G401.6 (cell line): ENCODE measurements around the gene TAOK3.
"Not testable (repeated sequence)": the region's sequence is repeated elsewhere in the genome, so short reads cannot be mapped to it uniquely, and the experiment has no call there.

Experiments
- FAIRE-seq: peaks from 2 replicates; lab custom pipeline; 2012; peaks lifted over from hg19 to GRCh38; lab: Jason Lieb, UNC

The TAOK3 gene

DNA sequence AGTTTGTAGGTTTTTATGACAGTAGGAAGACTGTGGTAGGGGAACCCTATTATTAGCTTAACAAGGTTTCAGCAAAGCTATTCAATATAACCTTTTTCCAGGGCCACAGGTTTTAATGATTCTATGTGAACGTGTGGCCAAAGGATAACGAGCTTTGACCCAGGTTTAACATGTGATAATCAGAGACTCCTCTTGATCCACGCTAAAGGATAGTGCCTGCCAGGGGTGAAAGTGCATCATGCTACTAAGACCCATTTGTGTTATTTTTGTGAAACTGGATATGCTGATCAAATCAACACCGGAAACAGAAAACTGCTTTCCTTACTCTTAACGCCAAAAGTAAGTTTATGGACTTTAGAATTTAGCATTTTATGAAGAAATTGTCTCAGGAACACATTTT, 909 bp upstream of the TAOK3 start:
- no peak for FAIRE-seq

DNA sequence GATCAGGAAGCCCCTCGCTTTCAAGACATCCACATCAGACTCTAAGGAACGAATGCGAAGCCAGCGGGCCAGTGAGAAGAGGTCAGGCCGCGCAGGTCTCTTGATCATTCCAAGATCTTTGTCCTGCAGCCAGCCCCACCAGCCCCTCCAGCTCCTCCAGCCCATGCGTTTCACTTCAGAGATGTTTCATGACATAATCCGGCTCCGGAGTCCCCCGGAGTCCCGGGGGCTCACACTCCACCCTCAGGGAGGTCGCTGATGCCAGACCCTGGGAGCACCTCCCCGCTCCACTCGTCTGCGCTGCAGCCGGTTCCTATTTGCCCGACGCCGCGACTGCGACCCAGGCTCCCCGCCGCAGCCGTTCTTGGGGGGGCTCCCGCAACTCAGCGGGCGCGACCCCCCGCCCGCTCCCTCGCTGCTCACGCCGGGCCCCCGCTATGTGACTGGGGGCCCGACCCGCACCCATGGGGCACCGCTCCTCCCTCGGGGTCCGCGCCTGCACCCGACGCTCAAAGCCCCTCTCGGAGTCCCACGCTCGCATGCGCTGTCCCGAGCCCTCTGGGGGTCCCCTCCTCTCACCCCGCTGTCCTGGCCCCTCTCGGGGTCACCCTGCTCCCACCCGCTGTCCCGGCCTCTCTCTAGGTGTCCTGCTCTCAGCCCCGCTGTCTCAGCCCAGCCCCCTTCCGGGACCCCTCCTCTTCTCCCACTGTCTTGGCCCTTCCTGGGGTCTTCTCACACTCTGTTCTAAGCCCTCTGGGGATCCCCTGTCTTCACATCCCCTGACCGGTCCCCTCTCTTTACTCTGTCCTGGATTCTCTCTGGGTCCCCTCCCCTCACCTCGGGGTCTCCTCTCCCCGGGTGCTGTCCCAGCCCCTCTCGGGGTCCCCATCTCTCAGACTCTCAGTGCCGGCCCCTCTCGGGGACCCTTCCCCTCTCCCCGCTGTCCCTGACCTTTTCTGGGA, 1.1 kb downstream of the TAOK3 start:
- no peak for FAIRE-seq

DNA sequence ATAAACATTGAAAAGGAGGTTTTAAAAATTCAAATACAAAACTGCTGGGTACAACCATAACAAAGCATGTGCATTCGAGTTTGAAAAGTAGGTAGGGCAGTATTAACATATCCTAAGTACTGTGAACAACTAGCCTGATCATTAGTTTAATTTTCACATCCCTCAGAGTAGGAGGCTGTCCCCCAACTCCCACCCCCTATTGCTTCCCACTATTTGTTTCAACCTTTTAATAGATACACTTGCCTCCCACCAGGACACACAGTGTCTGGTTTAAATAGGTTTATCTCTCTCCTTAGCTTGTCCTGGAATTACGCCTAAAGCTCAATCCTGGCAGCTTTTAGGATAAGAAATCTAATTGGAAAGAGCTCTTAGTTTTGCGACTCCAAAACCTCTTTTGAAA, 2.1 kb downstream of the TAOK3 start:
- no peak for FAIRE-seq

DNA sequence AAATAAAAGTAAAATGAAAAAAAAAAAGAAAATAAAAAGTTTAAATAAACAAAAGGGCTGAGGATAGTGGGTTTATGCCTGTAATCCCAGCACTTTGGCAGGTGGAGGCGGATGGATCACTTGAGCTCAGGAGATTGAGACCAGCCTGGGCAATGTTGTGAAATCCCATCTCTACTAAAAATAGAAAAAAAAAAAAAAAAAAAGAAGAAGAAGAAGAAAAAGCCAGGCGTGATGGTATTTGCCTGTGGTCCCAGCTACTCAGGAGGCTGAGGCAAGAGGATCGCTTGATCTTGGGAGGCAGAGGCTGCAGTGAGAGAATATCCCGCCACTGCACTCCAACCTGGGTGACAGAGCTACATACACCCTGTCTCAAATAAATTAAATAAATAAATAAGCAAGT, 3.9 kb downstream of the TAOK3 start:
- FAIRE-seq, result no peak

DNA sequence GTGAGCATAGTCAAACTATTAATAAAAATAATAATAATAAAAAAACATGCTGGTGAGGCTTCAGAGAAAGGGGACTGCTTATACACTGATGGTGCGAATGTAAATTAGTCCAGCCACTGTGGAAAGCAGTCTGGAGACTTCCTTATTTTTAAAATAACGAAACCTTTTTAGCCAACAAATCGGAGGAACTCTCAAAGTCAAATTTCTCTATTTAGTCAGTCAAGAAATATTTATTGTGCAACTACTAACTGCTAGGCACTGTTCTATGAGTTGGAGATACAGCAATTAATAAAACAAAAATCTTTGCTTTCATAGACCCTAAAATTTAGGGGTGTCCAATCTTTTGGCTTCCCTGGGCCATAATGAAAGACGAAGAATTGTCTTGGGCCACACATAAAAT, 10.8 kb downstream of the TAOK3 start:
- no peak for FAIRE-seq

DNA sequence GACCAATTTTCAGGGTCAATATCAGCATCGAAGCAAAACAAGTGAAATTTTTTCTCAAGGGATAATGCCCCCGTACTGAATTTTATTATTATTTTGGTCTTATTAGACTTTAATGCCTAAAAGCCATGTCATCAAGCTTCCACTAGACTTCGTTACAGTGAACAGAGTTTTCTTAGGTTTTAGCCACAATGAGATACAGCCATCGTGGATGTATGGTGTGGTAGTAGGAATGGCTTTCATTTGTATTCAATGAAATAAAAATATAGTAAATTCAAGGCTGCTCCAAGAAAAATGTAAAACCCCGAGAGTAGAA, 11.7 kb downstream of the TAOK3 start:
- no peak for FAIRE-seq

DNA sequence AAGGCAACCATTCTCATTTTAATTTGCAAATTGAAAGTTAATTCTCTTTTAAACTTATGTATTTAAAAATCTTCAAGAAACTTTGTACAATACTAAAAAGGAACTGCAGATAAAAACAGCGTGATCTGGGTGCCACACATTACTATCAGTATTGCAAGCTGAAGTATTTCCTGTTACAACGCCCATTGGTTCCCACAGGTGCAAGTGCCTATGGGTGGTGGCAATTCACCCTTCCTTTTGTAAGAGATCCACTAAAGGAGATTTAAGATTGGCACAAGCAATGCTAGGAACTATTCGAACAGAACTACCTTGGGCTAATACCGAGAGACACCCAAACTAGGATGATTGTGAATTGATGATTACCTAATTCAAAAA, 13.2 kb downstream of the TAOK3 start:
- no peak for FAIRE-seq

DNA sequence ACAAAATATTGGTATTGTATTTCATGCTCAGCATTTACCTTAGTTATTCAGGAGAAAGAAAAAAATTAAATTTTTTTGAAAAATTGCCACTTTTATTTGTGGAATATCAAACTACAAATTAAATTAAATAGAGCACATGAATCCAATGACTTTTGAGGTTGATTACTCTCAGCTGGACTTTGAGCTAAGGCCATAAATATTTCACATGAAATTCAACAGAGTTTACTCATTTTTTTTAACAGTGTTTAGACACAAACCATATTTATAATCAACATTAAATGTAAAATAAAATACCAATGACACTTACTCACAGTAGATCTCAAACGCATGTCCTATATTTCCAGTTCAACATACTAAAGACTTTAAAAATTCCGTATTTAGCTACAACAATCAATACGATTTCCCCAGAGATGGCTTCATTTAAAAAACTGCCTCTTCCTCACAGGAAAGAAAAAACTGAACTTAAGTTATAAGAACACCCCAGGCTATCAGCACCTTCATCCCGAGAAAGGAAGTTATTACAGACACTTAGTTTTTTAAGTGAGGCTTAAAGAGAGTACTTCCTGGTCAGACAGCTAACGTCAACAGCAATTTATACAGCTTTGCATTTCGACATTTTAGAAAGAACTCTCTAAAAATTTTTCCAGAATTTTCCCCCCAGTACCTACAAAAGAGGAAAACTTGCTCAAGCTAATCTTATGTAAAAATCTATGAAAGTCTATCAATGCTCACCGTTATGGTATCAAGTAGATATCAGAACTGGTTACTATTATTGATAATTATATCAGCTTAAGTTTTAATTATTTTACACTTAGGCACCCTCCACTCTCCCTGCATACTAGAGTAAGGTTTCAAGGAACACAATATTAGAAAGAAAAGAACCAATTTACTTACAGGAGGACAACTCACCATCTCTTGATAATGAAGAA, 13.8 kb downstream of the TAOK3 start:
- FAIRE-seq, result peak; percentile 3

DNA sequence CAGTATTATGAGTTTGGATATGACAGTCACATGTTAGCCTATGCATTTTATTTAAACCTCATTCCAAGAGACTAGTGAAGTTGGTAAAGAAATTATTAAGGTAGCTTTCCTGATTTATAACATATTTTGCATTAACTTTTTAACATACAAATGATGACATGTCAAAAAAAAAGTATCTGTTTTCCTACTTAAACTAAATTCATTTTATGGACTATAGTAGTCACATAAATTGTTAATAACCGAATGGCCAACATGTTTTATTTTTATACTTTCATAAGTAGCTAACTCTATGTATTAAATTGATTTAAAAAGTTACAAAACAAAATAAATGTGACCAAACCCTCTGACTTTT, 14.7 kb downstream of the TAOK3 start:
- peak; percentile 56 for FAIRE-seq

DNA sequence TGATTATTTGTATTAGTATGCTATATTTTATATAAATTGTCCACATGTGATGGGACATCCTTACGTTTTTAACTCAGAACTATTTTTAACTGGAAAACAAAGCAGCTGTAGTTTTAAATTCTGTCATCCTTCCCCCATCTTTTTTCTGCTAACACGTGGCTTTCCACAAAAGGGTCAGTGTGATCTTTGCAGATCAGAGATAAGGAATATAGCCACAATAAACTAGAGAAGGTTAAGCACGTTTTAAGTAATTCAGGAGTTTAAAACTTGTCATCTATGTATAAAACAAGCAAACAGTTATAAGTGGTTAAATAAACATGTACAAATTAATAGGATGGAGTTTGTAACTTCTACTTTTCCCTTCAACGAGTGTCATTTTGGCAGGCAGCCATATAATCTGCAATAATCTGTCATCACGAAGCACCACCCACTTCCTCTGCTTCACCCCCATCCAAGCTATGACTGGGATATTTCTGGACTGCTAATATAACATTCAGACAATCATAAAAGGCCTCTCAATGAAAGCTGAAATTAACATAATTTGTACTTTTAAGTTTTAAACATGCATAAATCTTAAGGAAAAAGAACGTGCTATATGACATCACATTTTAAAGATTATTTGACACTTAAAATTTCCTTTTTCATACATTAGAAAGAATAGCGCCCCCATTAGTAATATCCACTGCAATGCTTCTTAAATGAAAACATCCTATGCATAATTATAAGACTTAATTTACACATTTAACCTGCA, 15.3 kb downstream of the TAOK3 start:
- FAIRE-seq, result no peak

DNA sequence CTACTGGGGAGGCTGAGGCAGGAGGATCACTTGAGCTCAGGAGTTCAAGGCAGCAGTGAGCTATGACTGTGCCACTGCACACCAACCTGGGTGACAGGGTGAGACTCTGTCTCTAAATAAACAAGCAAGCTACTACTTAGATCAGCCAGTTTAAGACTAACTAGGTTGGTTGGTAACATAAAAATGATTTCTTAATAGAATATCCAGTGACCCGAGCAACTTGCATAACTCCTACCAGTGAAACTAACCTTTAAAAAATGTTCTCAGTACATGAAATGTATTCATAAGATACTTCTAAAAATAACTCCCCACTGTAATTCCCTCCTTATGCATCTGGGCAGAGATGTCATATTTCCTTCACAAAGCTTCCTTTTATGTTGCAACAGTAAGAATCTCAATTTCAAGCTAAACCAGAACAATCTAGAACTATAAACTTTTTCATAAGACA, 15.9 kb downstream of the TAOK3 start:
- no peak for FAIRE-seq

DNA sequence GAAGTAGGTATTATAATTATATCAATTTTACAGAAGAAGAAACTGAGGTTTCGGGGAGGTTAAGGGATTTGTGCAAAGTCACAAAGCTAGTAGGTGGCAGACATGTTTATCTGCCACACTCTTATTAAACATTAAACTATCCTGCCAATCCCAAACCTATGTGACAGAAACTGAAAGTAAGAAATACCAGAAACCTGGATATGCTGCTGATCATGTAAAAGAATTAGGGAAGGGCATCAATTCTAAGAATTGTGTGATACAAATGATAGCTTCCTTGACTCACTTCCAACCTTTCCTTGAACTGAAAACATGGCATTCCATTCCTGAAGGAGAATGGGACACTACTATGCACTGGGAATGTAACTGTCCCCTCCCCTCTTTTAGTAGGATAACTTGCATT, 16.9 kb downstream of the TAOK3 start:
- no peak for FAIRE-seq

DNA sequence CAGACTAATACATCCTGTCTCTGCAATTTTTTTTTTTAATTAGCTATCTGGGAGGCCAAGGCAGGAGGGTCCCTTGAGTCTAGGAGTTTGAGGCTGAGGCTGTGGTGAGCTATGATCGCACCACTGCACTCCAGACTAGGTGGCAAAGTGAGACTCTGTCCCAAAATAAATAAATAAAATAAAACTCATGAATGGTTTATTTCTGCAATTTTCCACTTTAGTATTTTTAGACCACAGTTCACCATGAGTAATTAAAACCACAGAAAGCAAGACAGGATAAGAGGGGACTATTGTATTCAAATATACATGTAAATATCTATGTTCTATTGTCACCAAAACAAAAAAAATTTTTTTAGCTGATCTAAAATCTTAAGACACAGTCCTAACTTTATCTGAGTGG, 17.8 kb downstream of the TAOK3 start:
- FAIRE-seq, result no peak

DNA sequence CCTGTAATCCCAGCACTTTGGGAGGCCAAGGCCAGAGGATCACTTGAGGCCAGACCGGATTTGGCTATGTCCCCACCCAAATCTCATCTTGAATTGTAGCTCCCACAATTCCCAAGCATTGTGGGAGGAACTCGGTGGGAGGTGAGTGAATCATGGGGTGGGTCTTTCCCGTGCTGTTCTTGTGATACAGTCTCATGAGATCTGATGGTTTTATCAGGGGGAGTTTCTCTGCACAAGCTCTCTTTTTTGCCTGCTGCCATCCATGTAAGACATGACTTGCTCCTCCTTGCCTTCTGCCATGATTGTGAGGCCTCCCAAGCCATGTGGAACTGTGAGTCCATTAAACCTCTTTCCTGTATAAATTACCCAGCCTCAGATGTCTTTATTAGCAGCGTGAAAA, 18.2 kb downstream of the TAOK3 start:
- not testable (repeated sequence) for FAIRE-seq

DNA sequence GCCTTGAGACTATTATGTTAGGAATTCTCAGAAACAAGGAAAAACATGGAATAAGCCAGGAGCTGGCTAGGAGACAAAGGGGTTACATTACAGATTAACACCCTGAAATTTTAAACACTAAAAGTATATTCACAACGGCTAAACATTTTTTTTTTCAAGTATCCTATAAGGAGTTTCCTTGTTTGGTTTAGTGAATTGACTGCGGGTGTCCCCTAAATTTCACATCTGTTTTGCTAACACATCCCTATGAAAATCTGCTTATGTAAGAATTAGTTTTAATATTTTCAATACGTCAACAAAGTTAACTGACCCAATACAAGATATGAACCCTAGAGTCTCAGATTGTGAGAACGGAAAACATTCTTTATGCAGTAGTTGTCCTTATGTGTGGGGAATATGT, 19.0 kb downstream of the TAOK3 start:
- FAIRE-seq, result no peak

DNA sequence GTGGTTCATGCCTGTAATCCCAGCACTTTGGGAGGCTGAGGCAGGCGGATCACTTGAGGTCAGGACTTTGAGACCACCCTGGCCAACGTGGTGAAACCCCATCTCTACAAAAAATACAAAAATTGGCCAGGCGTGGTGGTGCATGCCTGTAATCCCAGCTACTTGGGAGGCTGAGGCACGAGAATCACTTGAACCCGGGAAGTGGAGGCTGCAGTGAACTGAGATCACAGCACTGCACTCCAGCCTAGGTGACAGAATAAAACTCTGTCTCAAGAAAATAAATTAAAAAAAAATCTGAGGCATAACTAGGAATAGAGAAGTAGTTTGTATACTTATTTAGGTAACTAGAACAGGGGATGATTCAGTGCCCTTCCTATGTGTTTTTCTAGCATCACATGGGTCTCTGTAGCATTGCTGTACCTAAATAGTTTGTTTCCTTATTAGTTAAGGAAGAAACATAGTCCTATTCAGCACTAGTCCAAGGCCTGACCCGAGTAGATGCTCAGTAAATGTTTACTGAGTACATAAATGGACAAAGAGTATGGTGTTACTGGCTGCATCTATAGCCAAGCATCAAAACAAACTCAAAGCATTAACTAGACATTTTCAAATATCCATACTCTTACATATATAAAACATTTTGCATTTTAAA, 21.7 kb downstream of the TAOK3 start:
- FAIRE-seq, result no peak

DNA sequence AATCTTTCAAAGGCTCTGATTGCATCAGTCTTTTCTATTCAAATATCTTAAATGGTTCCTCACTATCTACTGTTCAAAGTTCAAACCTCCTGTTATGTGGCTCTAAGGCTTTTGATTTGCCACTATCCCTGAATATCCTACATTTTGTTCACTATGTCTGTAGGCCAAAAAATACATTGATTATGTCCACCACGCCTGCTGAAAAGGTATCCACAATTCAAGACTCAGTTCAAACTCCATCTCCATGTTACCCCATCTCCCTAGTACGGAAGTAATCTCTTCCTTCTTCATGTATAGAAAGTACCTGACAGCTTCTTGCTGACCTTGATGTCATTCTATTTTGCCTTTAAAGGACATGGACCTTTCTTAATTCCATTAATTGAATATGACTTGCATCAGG, 24.8 kb downstream of the TAOK3 start:
- no peak for FAIRE-seq

DNA sequence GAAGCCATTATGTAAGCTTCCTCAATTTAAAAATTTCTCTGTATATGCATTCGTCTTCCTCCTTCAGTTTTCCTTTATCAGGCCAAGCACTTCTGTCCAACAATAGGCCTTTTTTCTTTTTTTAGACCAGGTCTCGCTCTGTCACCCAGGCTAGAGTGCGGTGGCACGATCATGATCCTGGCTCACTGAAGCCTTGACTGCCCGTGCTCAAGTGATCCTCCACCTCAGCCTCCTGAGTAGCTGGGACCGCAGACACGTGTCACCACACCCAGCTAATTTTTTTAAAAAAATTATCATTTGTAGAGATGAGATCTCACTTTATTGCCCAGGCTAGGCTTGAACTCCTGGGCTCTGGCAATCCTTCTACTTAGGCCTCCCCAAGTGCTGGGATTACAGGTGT, 25.8 kb downstream of the TAOK3 start:
- FAIRE-seq, result no peak

DNA sequence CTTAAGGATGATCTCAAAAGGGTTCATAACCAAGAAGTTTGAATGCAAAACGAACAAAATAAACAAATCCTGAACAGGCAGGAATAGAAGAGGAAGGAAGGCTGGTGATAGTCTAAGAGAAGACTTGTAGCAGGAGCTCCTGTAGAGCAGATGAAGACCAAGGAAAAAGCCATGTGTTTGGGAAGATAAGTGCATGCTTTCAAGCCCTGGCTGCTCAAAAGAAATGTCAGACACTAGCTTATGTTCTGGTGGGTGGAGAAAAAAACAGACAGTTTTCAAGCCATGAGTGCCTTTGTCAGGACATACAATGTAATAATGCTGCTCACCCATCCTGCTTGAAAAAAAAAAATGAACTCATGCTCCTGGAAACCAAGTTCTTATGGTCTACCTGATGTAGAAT, 27.4 kb downstream of the TAOK3 start:
- FAIRE-seq, result no peak

DNA sequence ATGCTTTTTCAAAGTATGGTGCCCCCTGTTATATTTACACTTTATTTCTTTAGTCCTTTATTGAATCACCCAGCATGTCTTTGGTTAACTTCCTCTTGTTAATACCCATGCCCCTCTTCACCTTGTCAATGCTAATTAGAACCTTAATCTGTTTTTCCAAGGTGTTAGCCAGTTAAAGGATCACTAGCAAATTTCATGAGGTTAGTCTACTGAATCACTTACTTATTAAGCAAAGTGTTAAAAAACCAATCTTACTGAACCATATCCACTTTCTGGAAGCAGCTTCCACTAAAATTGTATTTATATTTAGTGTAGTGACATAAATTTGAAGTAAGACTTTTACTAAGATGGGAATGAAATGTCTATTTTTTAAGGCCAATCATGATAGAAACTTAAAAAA, 27.9 kb downstream of the TAOK3 start:
- no peak for FAIRE-seq

DNA sequence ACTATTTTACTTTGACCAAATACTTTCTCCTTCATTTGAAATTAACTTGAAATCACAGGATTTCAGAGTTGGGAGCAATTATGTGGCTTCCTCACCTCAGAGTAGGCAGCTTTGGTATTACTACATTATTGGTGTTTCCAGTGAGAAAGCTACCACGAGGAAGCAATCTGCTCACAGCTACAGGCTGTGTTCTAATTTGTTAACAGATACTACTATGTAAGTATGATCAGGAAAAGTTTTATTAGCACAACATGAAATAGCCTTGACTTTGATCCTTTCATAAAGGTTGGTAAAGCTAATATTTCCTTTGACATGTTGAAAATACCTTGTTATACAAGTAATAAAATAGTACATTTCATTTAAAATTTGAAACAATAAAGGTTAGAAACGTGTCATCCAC, 30.6 kb downstream of the TAOK3 start:
- FAIRE-seq, result peak; percentile 62

DNA sequence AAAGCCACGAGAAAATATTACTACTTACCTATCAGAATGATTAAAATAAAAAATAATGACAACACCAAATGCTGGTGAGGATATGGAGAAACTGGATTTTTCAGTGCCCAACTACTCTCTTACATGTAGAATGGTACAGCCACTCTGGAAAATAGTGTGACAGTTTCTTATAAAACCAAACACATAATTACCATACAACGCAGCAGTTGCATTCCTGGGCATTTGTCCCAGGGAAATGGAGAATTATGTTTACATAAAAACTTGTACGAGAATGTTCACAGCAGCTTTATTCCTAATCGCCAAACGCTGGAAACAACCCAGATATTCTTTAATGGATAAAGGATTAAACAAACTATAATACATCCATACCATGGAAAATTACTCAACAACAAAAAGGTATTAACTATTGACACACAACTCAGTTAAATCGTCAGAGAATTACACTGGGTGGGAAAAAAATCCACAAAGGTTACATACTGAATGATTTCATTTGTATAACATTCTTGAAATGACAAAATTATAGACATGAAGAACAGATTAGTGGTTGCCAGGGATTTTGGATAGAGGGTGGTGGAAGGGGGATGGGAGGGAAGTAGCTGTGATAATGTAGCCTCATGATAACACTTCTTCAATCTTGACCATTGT, 35.4 kb downstream of the TAOK3 start:
- FAIRE-seq, result no peak
